Erythroblast (primary cell): ENCODE data around the gene KLK5.

Experiments used
- GATA1 ChIP-seq: IDR thresholded peaks from 2 replicates; pipeline ENCODE4 v1.6.1; 2011; ENCODE audit warnings: low read depth, mild to moderate bottlenecking, control low read depth, low read length, moderate library complexity
- POLR2A ChIP-seq: IDR thresholded peaks from 2 replicates; pipeline ENCODE4 v1.6.1; 2011; ENCODE audit warnings: mild to moderate bottlenecking, low read length

- TF ChIP-seq POLR2A (no peak), GATA1 (no peak)
Observed at GRCh38 chr19:50978772-50979390, 26.0 kb upstream of the KLK5 start.
